CD4-positive, alpha-beta T cell treated with Interleukin-6 for 4 hours (primary cell): Measurements from ENCODE around the gene GABRB2.
"Not testable (repeated sequence)": the region's sequence is repeated elsewhere in the genome, so short reads cannot be mapped to it uniquely, and the experiment has no call there.

Experiments
- DNase-seq: peaks from one replicate; pipeline ENCODE4 v3.0.0-alpha.2; 2020; ENCODE audit warnings: mixed read lengths

GABRB2 gene

GRCh38 chr5:161287436-161287835 lies 259.1 kb downstream of the GABRB2 start:
- DNase-seq, result no peak

- DNase-seq, result no peak
Observed at GRCh38 chr5:161286066-161286655, 260.4 kb downstream of the GABRB2 start.

- DNase-seq, result no peak
Observed at GRCh38 chr5:161284445-161284844, 262.1 kb downstream of the GABRB2 start.

DNA sequence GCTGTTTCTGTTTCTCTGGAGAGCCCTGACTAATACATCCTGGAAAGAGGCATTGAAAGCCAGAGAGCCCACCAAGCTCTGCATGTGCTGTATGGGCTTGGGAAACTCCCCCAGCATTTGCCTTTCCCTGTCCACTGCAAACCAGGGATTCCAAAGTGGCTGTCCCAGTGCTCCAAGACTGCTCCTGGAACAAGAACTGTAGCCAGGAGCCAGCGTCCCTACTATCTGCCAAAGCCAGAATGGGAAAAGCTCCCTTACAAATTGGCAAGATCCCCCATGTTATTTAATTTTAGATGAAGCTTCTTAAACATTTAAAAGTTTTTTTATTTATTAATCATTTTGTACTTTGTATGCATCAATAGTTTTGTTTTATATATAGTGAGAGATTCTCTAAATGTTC lies 263.2 kb downstream of the GABRB2 start:
- DNase-seq, result no peak

GRCh38 chr5:161278739-161279660 lies 267.5 kb downstream of the GABRB2 start:
- no peak for DNase-seq

DNA sequence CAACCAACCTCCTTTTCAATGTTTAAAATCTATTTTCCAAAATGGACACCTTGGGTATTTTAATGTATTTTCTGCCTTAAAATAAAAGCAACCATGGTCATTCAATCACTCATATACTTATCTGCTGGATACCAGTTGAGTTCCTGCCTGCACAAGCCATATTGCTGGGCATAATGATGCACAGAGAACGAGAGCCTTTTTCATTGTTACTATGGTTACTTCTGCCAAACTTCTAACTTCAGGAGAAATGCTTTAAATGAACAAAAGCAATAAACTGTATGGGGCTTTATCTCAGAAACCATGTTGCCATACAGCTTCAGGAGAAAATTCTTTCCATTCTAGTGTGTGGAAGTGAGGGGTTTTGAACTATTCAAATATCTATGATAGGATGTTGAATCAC lies 269.5 kb downstream of the GABRB2 start:
- no peak for DNase-seq

DNA sequence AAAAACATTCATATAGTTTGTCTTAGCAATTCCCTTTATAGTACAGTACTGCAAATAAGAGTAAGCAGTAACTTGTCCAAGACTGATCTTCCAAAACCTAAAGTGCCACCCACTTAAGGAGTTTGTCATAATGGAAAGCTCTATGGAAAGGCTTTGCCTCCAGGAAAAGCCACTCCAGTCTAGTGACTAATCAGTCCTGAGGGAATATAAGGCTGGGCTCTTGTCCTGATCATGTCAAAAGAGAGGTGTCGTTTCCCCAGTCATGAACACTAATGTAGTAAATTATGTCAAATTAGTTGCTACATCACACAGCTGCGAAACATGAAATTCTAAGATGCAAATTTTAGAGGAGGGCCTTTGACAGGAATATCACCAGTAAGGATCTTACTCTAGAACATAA lies 271.6 kb downstream of the GABRB2 start:
- DNase-seq, result no peak

DNA sequence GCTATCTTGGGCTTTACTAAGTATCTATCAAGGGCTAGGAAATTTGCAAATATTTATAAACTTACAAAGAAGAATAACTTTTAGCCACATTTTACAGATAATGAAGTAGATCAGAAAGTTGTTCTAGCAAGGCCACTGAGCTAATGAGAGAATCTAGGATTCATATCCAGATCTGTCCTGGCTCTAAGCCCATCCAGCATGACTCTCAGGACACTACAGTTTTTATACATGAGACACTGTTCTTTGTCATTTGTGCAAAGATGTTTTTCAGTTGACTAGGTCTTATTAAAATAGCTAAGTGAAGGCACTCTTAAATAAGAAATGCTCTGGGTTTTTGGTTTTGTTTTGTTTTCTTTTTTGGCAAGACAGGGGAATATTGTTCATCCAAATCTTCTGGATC lies 273.1 kb downstream of the GABRB2 start:
- DNase-seq, result no peak

DNA sequence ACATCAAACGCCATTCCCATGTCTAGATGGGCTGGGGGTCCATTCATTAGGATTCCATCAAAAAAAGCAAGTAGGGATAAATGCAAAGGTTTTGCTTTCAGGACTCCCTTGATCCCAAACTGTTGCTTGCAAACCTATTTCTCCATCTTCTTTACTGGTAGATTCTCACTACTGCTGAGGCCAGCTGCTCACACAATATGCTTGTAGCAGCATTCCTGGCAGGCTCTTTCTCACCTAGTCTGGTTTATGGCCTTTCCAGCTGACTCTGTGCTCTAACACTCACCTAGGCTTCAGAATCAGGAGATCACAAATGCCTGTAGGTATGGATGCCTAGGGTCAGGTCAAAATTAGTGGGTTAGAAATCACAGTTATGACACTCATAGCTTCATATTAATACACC lies 274.7 kb downstream of the GABRB2 start:
- no peak for DNase-seq

DNA sequence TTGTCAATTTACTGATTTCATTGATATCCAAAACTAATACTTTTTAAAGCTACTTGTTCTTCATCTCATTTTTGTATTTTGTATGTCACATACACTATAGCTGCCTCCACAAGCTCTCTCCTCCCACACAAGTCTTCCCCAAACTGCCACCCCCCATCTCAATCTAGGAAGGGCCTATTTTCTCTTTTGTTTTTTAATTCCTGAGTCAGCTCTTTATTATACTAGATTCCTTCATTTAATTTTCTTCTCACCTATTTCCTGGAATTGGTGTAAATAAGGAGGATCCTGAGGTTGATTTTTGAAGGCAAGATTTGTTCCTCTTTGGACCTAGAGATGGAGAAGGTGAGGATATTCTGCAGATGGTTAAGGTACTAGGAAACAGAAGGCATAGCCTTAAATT lies 277.4 kb downstream of the GABRB2 start:
- no peak for DNase-seq

- DNase-seq, result no peak
Observed at GRCh38 chr5:161266954-161267353, 279.6 kb downstream of the GABRB2 start.

DNA sequence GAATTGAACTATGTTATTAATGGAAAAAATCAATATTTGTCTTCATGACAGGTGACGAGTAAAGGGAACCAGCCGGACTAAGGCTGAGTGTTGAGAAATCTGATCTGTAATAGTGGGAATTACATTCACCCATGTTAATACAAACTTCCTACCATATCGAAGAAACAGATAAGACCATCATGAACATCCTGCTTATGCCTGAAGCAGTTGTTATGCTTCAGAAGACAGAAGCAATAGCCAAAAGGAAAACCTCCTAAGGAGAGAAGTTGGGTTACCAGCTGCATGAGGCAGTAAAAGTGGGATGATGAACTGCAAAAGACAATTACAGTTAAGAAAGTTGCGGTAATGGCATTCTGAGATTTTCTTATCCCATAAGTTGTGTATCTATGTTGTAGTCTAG lies 281.5 kb downstream of the GABRB2 start:
- DNase-seq, result no peak

DNA sequence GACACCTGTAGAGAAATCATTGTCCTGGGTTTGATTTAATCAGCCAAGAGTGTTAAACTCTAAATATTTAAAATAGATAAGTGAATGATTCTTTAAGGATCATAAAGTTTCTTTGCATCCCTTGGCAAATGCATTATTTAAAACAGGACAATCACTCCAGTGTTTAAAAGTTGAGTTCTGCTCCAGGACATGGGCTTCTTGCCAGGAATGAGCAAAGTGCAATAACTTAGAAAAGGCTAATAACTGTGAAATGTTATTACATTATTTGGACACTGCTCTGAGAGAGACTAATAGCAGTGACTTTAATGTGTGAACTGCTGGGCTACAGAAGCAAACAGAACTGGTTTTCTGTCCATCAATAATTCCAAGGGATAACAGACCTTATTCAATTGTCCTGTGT lies 283.3 kb downstream of the GABRB2 start:
- no peak for DNase-seq

DNA sequence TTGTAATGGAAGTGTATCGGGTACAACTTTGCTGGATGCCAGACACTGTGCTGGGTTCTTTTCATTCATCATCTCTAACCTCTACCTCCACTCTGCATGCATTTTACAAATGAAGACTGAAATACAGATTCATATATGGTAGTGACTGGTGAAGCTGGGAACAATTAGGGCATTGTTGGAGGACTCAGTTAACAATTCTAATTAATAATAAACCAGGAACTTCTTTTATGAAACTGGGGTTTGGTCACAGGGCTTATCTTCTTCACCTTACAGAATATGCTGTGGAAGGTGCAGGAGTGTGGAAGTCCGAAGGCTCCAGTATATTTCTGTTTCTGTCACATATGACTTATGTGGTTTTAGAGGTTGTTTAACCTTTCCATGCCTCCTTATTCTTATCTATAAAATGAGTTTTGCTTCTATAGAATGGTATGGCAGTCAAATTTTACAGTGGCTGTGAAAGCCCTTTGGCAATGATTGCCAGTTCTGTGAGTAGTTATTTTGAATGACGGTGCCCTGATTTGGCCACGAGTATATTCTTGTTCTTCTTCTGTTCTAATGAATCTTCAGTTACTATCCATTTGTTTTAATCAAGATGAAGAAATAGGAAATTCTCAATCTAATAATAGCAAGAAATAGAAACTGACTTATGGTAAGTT lies 284.7 kb downstream of the GABRB2 start:
- no peak for DNase-seq

- no peak for DNase-seq
Observed at GRCh38 chr5:161258438-161258837, 288.1 kb downstream of the GABRB2 start.

- no peak for DNase-seq
Observed at GRCh38 chr5:161256957-161257356, 289.6 kb downstream of the GABRB2 start.

DNA sequence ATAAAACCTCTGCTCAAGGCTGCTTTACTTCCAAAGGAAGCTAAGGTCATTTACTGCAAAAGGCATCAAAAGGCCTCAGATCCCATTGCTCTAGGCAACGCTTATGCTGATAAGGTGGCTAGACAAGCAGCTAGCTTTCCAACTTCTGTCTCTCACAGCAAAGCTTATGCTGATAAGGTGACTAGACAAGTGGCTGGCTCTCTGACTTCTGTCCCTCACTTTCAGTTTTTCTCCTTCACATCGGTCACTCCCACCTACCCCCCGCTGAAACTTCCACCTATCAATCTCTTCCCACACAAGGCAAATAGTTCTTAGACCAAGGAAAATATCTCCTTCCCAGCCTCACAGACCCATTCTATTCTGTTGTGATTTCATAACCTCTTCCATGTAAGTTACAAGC lies 293.6 kb downstream of the GABRB2 start:
- DNase-seq, result not testable (repeated sequence)

DNA sequence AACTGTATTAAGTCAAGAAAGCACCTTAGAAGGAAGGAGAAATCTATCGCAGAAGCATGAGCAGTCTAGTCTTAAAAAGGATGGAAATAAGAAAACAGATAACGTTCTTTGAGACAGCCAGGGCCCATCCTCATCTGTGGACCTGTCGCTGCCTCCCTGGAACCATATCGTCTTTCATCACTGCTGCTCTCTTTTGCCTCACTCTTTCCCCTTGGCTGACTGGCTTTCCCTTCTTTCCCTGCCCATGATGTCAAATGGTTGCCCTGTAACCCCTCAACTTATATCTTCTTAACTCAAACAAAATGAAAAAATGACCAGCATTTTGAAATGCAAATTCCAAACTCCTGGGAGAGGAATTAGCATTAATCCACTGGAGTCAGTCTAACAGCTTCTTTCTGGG lies 299.8 kb downstream of the GABRB2 start:
- DNase-seq, result no peak

- not testable (repeated sequence) for DNase-seq
Observed at GRCh38 chr5:161245846-161246245, 300.7 kb downstream of the GABRB2 start.
